Measurements from ENCODE around the gene TMEM273.

The TMEM273 gene

DNA sequence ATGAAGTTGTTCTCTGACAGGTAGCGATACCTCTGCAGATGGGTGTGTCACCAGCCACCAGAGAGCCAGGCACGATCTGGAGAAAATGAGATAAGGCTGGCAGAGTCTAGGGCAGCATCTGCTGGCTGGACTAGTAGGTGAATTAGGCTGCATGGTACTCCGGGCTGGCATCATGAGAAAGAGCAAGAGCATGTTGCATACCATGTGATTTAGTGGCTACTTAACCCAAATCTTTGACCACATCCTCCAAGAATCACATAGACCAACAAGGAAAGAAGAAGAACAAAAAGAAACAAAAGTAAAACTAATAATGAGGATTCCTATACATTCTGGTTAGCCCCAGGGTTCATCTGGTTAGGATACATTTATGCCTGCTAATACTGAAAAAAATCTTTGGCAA, 31.0 kb downstream of the TMEM273 start:
- no peaks in the 10 kb centered on the region for H3K79me1 ChIP-seq (ENCODE audit: low read depth, low read length)
- no peak overlapping the region for H3K14ac ChIP-seq (ENCODE audit: low read length)
- no peak overlapping the region for H3K4me3 ChIP-seq (ENCODE audit: low read length in 2 of 2)
- no peak overlapping the region for H4K8ac ChIP-seq (ENCODE audit: low read depth, low read length)
- H2AFZ ChIP-seq (ENCODE audit: low read length), result no peak overlapping the region
- no peak overlapping the region for H2BK5ac ChIP-seq (ENCODE audit: low read length)
- no peak overlapping the region for H4K91ac ChIP-seq (ENCODE audit: low read depth, low read length, poor library complexity)
- H3K36me3 ChIP-seq (replicated peaks in 1 of 2; ENCODE audit: control insufficient read depth in 2 of 2, insufficient read depth in 2 of 2, low read length in 2 of 2), result no peaks in the 10 kb centered on the region
- peaks cover 0 to 16% (median 0%) of the 10 kb centered on the region in 3 experiments for H3K27me3 ChIP-seq (ENCODE audit: control insufficient read depth in 3 of 3, insufficient read depth in 3 of 3, low read depth in 1 of 3, low read length in 3 of 3)
- no peak overlapping the region for H2AK5ac ChIP-seq (ENCODE audit: low read depth, low read length)
- H3K23ac ChIP-seq (ENCODE audit: low read depth, low read length, poor library complexity), result no peak overlapping the region
- H2BK120ac ChIP-seq (ENCODE audit: low read depth, low read length), result no peak overlapping the region
- H3K27ac ChIP-seq (replicated peaks; ENCODE audit: low read length), result no peak overlapping the region
- no peak overlapping the region for H2BK15ac ChIP-seq (ENCODE audit: low read length)
- no peak overlapping the region for H3K9ac ChIP-seq (ENCODE audit: low read depth, low read length, poor library complexity)
- H2BK12ac ChIP-seq (ENCODE audit: low read length), result no peak overlapping the region
- no peaks in the 10 kb centered on the region for H3K9me3 ChIP-seq (replicated peaks in 1 of 2; ENCODE audit: control insufficient read depth in 2 of 2, insufficient read depth in 1 of 2, low read depth in 1 of 2, low read length in 2 of 2)
- H3K4ac ChIP-seq (ENCODE audit: low read length), result no peak overlapping the region
- WGBS, 2 donors (ENCODE audit: extremely low coverage in 2 of 2, insufficient read length in 2 of 2, insufficient replicate concordance in 1 of 2), result no CpG with 5 or more reads among the region's 3 CpGs
- DNase-seq (ENCODE audit: low spot score), result no peak
- no peaks in the 10 kb centered on the region for H3K4me1 ChIP-seq (ENCODE audit: control insufficient read depth in 2 of 2, insufficient read depth in 1 of 2, low read depth in 1 of 2, low read length in 2 of 2)
- no peak overlapping the region for H3K4me2 ChIP-seq (ENCODE audit: insufficient read depth, low read length, poor library complexity, severe bottlenecking)
- H3K18ac ChIP-seq (ENCODE audit: low read length), result no peak overlapping the region

DNA sequence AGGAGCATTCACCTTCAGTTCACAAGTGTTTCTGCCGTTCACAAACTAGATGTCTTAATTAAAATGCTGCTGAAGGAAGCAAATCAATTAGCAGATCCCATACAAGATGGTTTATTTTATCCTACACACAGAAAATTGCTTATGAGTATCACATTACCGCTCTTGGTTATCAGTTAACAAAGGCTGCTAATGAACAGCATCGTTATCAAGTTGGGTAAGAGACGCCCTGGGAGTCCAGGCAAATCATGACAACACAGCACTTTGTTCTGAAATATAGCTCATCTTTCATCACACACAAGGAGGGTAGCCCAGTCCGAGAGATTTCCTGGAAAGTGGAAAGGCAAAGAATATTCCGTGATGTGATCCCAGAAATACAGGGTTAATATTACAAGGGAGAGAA, 33.5 kb downstream of the TMEM273 start:
- Histone ChIP-seq H2BK5ac (ENCODE audit: low read length) (no peak overlapping the region), H3K4me3 (ENCODE audit: low read length in 2 of 2) (no peak overlapping the region), H3K27me3 (ENCODE audit: control insufficient read depth in 3 of 3, insufficient read depth in 3 of 3, low read depth in 1 of 3, low read length in 3 of 3) (peaks cover 0 to 16% (median 0%) of the 10 kb centered on the region in 3 experiments), H3K4ac (ENCODE audit: low read length) (no peak overlapping the region), H3K4me1 (ENCODE audit: control insufficient read depth in 2 of 2, insufficient read depth in 1 of 2, low read depth in 1 of 2, low read length in 2 of 2) (no peaks in the 10 kb centered on the region), H2AFZ (ENCODE audit: low read length) (no peak overlapping the region), H2BK15ac (ENCODE audit: low read length) (no peak overlapping the region), H2BK12ac (ENCODE audit: low read length) (no peak overlapping the region), H2BK120ac (ENCODE audit: low read depth, low read length) (no peak overlapping the region), H4K8ac (ENCODE audit: low read depth, low read length) (no peak overlapping the region), H3K4me2 (ENCODE audit: insufficient read depth, low read length, poor library complexity, severe bottlenecking) (no peak overlapping the region), H3K18ac (ENCODE audit: low read length) (no peak overlapping the region), H3K27ac (replicated peaks; ENCODE audit: low read length) (no peak overlapping the region), H2AK5ac (ENCODE audit: low read depth, low read length) (no peak overlapping the region), H4K91ac (ENCODE audit: low read depth, low read length, poor library complexity) (no peak overlapping the region), H3K36me3 (replicated peaks in 1 of 2; ENCODE audit: control insufficient read depth in 2 of 2, insufficient read depth in 2 of 2, low read length in 2 of 2) (no peaks in the 10 kb centered on the region), H3K9ac (ENCODE audit: low read depth, low read length, poor library complexity) (no peak overlapping the region), H3K79me1 (ENCODE audit: low read depth, low read length) (no peaks in the 10 kb centered on the region), H3K9me3 (replicated peaks in 1 of 2; ENCODE audit: control insufficient read depth in 2 of 2, insufficient read depth in 1 of 2, low read depth in 1 of 2, low read length in 2 of 2) (no peaks in the 10 kb centered on the region), H3K23ac (ENCODE audit: low read depth, low read length, poor library complexity) (no peak overlapping the region), H3K14ac (ENCODE audit: low read length) (no peak overlapping the region)
- no CpG with 5 or more reads among the region's 6 CpGs for WGBS, 2 donors (ENCODE audit: extremely low coverage in 2 of 2, insufficient read length in 2 of 2, insufficient replicate concordance in 1 of 2)
- DNase-seq (ENCODE audit: low spot score), result no peak

DNA sequence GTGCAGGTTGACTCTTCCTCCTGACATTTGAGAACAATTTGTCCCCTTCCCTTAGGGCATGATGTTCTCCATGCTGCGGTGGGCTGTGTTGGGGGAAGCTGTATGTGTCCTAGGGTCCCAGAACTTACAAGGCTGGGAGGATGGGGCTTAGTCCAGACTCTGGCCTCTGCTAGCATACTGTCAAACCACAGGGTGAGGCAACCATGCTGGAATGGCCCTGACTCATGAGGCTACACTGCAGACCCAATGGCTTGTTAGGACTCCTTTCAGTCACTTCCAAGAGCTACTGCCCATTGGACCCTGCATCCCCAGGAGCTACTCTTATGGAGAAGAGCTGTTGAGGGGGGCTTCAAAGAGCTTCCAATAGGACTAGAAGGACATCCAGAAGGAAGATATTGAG, 34.2 kb downstream of the TMEM273 start:
- no peak overlapping the region for H2BK5ac ChIP-seq (ENCODE audit: low read length)
- WGBS, 2 donors (ENCODE audit: extremely low coverage in 2 of 2, insufficient read length in 2 of 2, insufficient replicate concordance in 1 of 2), result no CpG with 5 or more reads among the region's 1 CpG
- H3K4ac ChIP-seq (ENCODE audit: low read length), result no peak overlapping the region

DNA sequence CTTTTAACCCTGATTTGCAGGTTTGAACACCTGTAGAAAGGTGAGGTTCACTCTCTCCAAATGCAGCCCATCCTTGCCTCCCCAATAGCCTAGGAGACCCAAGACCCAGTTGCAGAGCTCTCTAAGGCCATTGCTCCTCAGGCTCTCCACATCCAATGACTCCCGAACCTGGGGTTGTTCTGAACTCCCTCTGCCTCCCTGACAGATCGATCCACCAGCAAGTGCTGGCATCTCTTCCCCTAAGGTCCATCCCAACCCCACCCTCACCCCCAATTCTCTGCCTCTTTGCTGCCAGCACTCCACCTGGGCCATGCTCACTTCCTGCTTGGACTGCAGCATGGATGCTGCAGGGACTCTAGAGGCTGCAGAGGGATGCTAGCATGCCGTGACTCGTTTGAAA, 35.1 kb downstream of the TMEM273 start:
- H3K36me3 ChIP-seq (replicated peaks in 1 of 2; ENCODE audit: control insufficient read depth in 2 of 2, insufficient read depth in 2 of 2, low read length in 2 of 2), result no peaks in the 10 kb centered on the region
- no peak overlapping the region for H2BK5ac ChIP-seq (ENCODE audit: low read length)
- H3K14ac ChIP-seq (ENCODE audit: low read length), result no peak overlapping the region
- no CpG with 5 or more reads among the region's 4 CpGs for WGBS, 2 donors (ENCODE audit: extremely low coverage in 2 of 2, insufficient read length in 2 of 2, insufficient replicate concordance in 1 of 2)
- H3K4ac ChIP-seq (ENCODE audit: low read length), result no peak overlapping the region
- no peaks in the 10 kb centered on the region for H3K4me1 ChIP-seq (ENCODE audit: control insufficient read depth in 2 of 2, insufficient read depth in 1 of 2, low read depth in 1 of 2, low read length in 2 of 2)
- H2BK12ac ChIP-seq (ENCODE audit: low read length), result no peak overlapping the region
- H3K4me3 ChIP-seq (ENCODE audit: low read length in 2 of 2), result no peak overlapping the region
- H2AFZ ChIP-seq (ENCODE audit: low read length), result no peak overlapping the region
- H3K27me3 ChIP-seq (ENCODE audit: control insufficient read depth in 3 of 3, insufficient read depth in 3 of 3, low read depth in 1 of 3, low read length in 3 of 3), result peaks cover 0 to 16% (median 0%) of the 10 kb centered on the region in 3 experiments
- no peaks in the 10 kb centered on the region for H3K9me3 ChIP-seq (replicated peaks in 1 of 2; ENCODE audit: control insufficient read depth in 2 of 2, insufficient read depth in 1 of 2, low read depth in 1 of 2, low read length in 2 of 2)
- H3K27ac ChIP-seq (replicated peaks; ENCODE audit: low read length), result no peak overlapping the region
- no peak overlapping the region for H3K23ac ChIP-seq (ENCODE audit: low read depth, low read length, poor library complexity)
- no peak for DNase-seq (ENCODE audit: low spot score)
- H4K91ac ChIP-seq (ENCODE audit: low read depth, low read length, poor library complexity), result no peak overlapping the region
- H2AK5ac ChIP-seq (ENCODE audit: low read depth, low read length), result no peak overlapping the region
- H4K8ac ChIP-seq (ENCODE audit: low read depth, low read length), result no peak overlapping the region
- H2BK120ac ChIP-seq (ENCODE audit: low read depth, low read length), result no peak overlapping the region
- no peak overlapping the region for H3K18ac ChIP-seq (ENCODE audit: low read length)
- H3K4me2 ChIP-seq (ENCODE audit: insufficient read depth, low read length, poor library complexity, severe bottlenecking), result no peak overlapping the region
- no peaks in the 10 kb centered on the region for H3K79me1 ChIP-seq (ENCODE audit: low read depth, low read length)
- no peak overlapping the region for H2BK15ac ChIP-seq (ENCODE audit: low read length)
- H3K9ac ChIP-seq (ENCODE audit: low read depth, low read length, poor library complexity), result no peak overlapping the region

More for the DNA sequence above, 34.2 kb downstream of the TMEM273 start:
- H2AK5ac ChIP-seq (ENCODE audit: low read depth, low read length), result no peak overlapping the region
- no peak for DNase-seq (ENCODE audit: low spot score)
- no peak overlapping the region for H4K91ac ChIP-seq (ENCODE audit: low read depth, low read length, poor library complexity)
- no peaks in the 10 kb centered on the region for H3K4me1 ChIP-seq (ENCODE audit: control insufficient read depth in 2 of 2, insufficient read depth in 1 of 2, low read depth in 1 of 2, low read length in 2 of 2)
- no peak overlapping the region for H2AFZ ChIP-seq (ENCODE audit: low read length)
- H3K27ac ChIP-seq (replicated peaks; ENCODE audit: low read length), result no peak overlapping the region
- H3K36me3 ChIP-seq (replicated peaks in 1 of 2; ENCODE audit: control insufficient read depth in 2 of 2, insufficient read depth in 2 of 2, low read length in 2 of 2), result no peaks in the 10 kb centered on the region
- no peaks in the 10 kb centered on the region for H3K79me1 ChIP-seq (ENCODE audit: low read depth, low read length)
- H4K8ac ChIP-seq (ENCODE audit: low read depth, low read length), result no peak overlapping the region
- H3K23ac ChIP-seq (ENCODE audit: low read depth, low read length, poor library complexity), result no peak overlapping the region
- no peak overlapping the region for H3K4me2 ChIP-seq (ENCODE audit: insufficient read depth, low read length, poor library complexity, severe bottlenecking)
- H2BK12ac ChIP-seq (ENCODE audit: low read length), result no peak overlapping the region
- H3K9me3 ChIP-seq (replicated peaks in 1 of 2; ENCODE audit: control insufficient read depth in 2 of 2, insufficient read depth in 1 of 2, low read depth in 1 of 2, low read length in 2 of 2), result no peaks in the 10 kb centered on the region
- H3K4me3 ChIP-seq (ENCODE audit: low read length in 2 of 2), result no peak overlapping the region
- no peak overlapping the region for H3K14ac ChIP-seq (ENCODE audit: low read length)
- peaks cover 0 to 16% (median 0%) of the 10 kb centered on the region in 3 experiments for H3K27me3 ChIP-seq (ENCODE audit: control insufficient read depth in 3 of 3, insufficient read depth in 3 of 3, low read depth in 1 of 3, low read length in 3 of 3)
- no peak overlapping the region for H2BK120ac ChIP-seq (ENCODE audit: low read depth, low read length)
- H3K9ac ChIP-seq (ENCODE audit: low read depth, low read length, poor library complexity), result no peak overlapping the region
- H3K18ac ChIP-seq (ENCODE audit: low read length), result no peak overlapping the region
- no peak overlapping the region for H2BK15ac ChIP-seq (ENCODE audit: low read length)

Data from neuronal stem cell (in vitro differentiated cells).